Fibroblast of villous mesenchyme (primary cell): ENCODE measurements around the gene PCDHGA4. TPM values are rescaled to one million over a fixed set of nuclear protein-coding genes. Genes with fewer than 3 reads are reported as not detected.
"Not testable (repeated sequence)": the region's sequence is repeated elsewhere in the genome, so short reads cannot be mapped to it uniquely, and the experiment has no call there.

ENCODE experiments used
- DNase-seq: peaks from one replicate; pipeline ENCODE4 v3.0.0-alpha.2; 2010; ENCODE audit warnings: low read depth
- H3K4me3 ChIP-seq: 2 replicates; pipeline ENCODE4 v1.5.1; 2011; ENCODE audit warnings: low read depth, mild to moderate bottlenecking, low read length
- total RNA-seq: library from RNA; depleted of rRNA; stranded (reverse); fragments of >200 nt; gene quantifications from 2 replicates; pipeline ENCODE4 v1.2.3, GENCODE V29; 2012
- TF ChIP-seq, protein P1 (sequence below): IDR thresholded peaks from 2 replicates; pipeline ENCODE4 v1.5.1; 2012; ENCODE audit warnings: low read depth, mild to moderate bottlenecking, low read length; ENCODE audit not compliant: insufficient read depth

Gene PCDHGA4
- total RNA-seq, result 4.5 and 7.3 TPM in 2 replicates

DNA sequence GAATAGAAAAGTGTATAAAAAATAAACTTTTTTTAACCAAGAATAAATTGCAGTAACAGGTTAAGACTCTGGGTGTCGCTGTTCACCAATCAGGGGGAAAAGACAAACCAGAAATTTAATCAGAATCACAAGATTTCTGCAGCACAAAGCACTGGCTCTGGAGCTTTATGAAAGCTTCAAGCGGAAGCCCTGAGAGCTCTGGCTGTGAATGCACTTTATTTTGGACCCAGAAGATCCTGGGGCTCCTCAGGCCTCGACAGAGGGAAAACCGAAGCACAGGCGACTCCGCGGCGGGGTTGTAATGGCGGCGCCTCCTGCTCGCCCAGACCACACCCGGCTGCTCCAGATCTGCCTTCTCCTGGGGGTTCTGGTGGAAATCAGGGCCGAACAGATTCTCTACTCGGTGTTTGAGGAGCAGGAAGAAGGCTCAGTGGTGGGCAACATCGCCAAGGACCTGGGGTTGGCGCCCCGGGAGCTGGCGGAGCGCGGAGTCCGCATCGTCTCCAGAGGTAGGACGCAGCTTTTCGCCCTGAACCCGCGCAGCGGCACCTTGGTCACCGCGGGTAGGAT lies at the start of gene PCDHGA4:
PCDHGA4 (plus strand) TSS at position 122 of the 570 bp plus-strand sequence; CDS start at position 209, 87 bp downstream.
- peak within 1 kb of the TSS; percentile 53 for H3K4me3 ChIP-seq
- TF ChIP-seq, protein P1, sequence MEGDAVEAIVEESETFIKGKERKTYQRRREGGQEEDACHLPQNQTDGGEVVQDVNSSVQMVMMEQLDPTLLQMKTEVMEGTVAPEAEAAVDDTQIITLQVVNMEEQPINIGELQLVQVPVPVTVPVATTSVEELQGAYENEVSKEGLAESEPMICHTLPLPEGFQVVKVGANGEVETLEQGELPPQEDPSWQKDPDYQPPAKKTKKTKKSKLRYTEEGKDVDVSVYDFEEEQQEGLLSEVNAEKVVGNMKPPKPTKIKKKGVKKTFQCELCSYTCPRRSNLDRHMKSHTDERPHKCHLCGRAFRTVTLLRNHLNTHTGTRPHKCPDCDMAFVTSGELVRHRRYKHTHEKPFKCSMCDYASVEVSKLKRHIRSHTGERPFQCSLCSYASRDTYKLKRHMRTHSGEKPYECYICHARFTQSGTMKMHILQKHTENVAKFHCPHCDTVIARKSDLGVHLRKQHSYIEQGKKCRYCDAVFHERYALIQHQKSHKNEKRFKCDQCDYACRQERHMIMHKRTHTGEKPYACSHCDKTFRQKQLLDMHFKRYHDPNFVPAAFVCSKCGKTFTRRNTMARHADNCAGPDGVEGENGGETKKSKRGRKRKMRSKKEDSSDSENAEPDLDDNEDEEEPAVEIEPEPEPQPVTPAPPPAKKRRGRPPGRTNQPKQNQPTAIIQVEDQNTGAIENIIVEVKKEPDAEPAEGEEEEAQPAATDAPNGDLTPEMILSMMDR, result peak; percentile 60
- DNase-seq, result peak; percentile 33

DNA sequence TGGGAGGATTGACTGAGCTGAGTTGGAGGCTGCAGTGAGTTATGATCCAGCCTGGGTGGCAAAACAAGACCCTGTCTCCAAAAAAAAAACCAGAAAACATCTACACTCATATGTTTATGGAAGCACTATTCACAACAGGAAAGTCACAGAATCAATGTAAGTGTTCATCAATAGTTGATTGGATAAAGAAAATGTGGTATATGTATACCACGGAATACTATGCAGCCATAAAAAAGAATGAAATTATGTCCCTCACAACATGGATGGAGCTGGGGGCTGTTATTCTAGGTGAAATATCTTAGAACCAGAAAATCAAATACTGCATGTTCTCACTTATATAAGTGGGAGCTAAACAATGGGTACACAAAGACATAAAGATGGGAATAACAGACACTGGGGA lies 48.2 kb upstream of the PCDHGA4 start:
- TF ChIP-seq, protein P1, result no peak
- H3K4me3 ChIP-seq, result no peak overlapping the region
- DNase-seq, result no peak

DNA sequence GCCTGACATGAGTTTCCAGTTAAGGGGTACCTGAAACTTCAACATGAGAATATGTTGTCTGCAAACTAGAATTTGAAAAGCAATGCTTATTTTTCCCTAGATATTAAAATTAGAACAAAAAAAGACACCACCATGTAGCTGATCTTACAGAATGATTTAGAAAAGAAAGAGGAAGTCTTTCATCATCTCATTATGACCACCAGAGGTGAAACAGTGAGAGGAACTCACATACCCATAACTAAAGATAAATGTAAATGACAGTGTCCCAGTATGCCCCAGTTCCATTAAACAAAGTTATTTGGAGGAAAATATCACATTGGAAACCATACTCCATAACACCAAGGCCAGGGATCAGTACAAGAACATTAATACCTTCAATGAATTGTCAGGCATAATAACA lies 41.1 kb upstream of the PCDHGA4 start:
- no peak overlapping the region for H3K4me3 ChIP-seq
- TF ChIP-seq, protein P1, result no peak
- no peak for DNase-seq

DNA sequence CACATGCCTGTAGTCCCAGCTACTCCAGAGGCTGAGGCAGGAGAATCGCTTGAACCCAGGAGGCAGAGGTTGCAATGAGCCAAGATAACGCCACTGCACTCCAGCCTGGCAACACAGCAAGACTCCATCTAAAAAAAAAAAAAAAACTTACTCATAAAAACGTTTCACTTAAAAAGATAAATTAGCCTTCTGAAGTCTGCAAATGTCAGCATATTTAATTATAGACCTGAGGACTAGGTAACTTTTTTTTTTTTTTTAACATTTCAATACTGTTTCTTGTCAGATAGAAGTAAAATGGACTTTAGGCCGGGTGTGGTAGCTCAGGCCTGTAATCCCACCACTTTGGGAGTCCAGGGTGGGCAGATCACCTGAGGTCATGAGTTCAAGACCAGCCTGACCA lies 37.9 kb upstream of the PCDHGA4 start:
- DNase-seq, H3K4me3 ChIP-seq: not testable (repeated sequence)

- DNase-seq, result no peak
- TF ChIP-seq, protein P1, result no peak
- H3K4me3 ChIP-seq, result no peak overlapping the region
These were observed 35.6 kb upstream of the PCDHGA4 start for GRCh38 chr5:141319202-141319601.

DNA sequence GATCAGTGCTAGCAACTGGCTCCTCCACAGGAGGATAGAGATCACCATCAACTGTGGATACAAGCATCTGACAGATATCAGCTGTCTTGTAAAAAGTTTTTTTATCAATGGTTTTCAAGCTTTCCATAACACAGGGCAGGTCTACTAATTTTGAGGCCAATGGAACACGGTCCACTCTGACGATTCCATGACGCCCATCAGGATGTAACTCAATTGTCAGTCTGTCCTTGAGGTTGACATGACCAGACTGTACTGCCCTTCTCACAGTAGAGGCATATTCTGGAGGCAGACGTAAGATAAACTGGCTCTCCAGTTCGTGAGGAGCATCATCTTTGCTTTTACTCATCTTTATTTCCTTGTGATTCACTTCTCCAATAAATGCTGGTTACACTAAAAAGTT lies 35.1 kb upstream of the PCDHGA4 start:
- H3K4me3 ChIP-seq, result peak overlapping the region; percentile 84
- TF ChIP-seq, protein P1, result no peak
- no peak for DNase-seq

GRCh38 chr5:141320225-141321169 lies 34.3 kb upstream of the PCDHGA4 start, which contains the start of gene TAF7:
Gene TAF7, minus strand, starts transcription at chr5:141320784. Its CDS starts 740 bp downstream, at chr5:141320044.
- peak within 1 kb of the TSS; percentile 84 for H3K4me3 ChIP-seq
- TF ChIP-seq, protein P1, result peak; percentile 94
- peak; percentile 95 for DNase-seq
